ENCODE results near the gene SORCS2.

- no peak for TF ChIP-seq CTCF (IDR thresholded peaks at IDR 0.05)
- TF ChIP-seq POLR2A (IDR thresholded peaks at IDR 0.05) = no peak
Observed at GRCh38 chr4:7315286-7315685, 122.9 kb downstream of the SORCS2 start.
